Epithelial cell of proximal tubule (primary cell): ENCODE measurements around the gene IPO11. TPM values are rescaled to one million over a fixed set of nuclear protein-coding genes. Genes with fewer than 3 reads are reported as not detected.
"Not testable (repeated sequence)": the region's sequence is repeated elsewhere in the genome, so short reads cannot be mapped to it uniquely, and the experiment has no call there.

Experiments
- DNase-seq: peaks from one replicate; pipeline ENCODE4 v3.0.0-alpha.2; 2011; ENCODE audit warnings: low read depth
- H3K4me3 ChIP-seq: 2 replicates; pipeline ENCODE4 v1.5.1; 2011; ENCODE audit warnings: low read depth, mild to moderate bottlenecking, low read length
- CTCF ChIP-seq: conservative IDR thresholded peaks from 2 replicates; pipeline ENCODE4 v1.5.1; 2012; ENCODE audit warnings: low read depth, mild to moderate bottlenecking, low read length
- total RNA-seq: library from RNA; depleted of rRNA; stranded (reverse); fragments of >200 nt; gene quantifications from 2 replicates; pipeline ENCODE4 v1.2.3, GENCODE V29; 2015

IPO11 gene
- total RNA-seq, 1 donor from 2014 or later = 6.6 TPM

- no peak for TF ChIP-seq CTCF
- H3K4me3 ChIP-seq = no peak overlapping the region
- no peak for DNase-seq
Measured at GRCh38 chr5:62620761-62621160, 208.2 kb downstream of the IPO11 start.

DNA sequence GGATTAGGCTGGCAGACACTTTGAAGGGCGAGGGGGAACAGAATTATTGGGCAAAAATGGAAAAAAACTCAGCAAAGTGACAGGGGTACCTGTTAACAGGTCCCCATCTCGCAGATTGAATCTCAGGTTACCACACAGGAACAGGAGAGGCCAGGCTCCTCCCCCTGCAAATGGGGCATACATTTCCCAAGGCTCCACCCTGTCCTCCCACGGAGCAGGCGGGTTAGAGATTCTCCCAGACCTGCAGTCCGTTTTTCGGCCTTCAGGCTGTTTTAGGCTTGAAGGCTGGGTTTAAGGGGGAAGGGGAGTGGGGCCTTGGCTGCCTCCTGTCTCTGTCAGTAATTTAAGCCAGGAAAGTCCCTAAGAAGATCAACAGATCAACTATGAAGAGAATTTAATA is 208.7 kb downstream of the IPO11 start:
- DNase-seq = no peak
- no peak overlapping the region for H3K4me3 ChIP-seq
- TF ChIP-seq CTCF = no peak

DNA sequence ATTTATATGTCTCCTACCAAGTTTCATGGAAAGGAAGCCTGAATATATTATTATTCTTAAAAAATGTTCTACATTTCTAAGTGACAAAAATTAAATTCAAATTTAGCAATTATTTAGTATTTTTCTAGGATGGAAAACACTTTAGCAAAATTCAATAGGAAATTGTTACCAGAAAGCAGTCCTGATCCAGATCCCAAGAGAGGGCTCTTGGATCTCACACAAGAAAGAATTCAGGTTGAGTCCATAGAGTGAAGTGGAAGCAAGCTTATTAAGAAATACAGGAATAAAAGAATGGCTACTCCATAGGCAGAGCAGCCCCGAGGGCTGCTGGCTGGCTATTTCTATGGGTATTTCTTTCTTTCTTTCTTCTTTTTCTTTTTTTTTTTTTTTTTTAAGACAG is 210.7 kb downstream of the IPO11 start:
- no peak overlapping the region for H3K4me3 ChIP-seq
- DNase-seq = no peak
- TF ChIP-seq CTCF = no peak

DNA sequence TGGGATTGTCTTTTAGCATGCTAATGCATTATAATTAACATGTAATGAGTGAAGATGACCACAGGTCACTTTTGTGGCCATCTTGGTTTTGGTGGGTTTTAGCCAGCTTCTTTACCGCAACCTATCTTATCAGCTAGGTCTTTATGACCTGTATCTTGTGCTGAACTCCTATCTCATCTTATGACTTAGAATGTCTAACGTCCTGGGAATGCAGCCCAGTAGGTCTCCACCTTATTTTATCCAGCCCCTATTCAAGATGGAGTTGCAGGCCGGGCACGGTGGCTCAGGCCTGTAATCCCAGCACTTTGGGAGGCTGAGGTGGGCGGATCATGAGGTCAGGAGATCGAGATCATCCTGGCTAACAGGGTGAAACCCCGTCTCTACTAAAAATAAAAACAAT is 211.9 kb downstream of the IPO11 start:
- not testable (repeated sequence) for DNase-seq, H3K4me3 ChIP-seq

GRCh38 chr5:62626534-62626933 is 214.0 kb downstream of the IPO11 start:
- TF ChIP-seq CTCF = no peak
- H3K4me3 ChIP-seq = no peak overlapping the region
- no peak for DNase-seq

DNA sequence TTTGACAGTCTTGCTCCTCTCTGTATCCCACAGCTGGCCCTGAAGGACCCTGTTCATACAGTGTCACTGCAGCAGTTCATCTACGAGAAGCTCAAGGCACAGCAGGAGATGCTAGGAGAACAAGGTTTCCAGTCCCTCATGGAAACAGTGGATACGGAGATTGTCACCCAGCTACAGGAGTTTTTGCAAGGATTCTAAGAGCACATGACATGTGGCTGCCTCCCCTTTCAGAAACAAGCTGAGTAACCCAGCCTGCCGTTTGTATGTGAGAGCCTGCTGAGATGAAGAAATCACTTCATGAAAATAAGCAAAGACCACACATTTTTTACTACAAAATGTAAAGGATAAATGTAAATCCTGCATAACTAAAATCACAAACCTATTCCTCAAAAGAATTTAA is 214.6 kb downstream of the IPO11 start:
- TF ChIP-seq CTCF = no peak
- no peak for DNase-seq
- no peak overlapping the region for H3K4me3 ChIP-seq

- TF ChIP-seq CTCF = no peak
- H3K4me3 ChIP-seq = no peak overlapping the region
- no peak for DNase-seq
Measured at GRCh38 chr5:62627901-62628300, 215.3 kb downstream of the IPO11 start.
